HEK293 (cell line): ENCODE results near the gene FLCN.

ENCODE experiments used
- CTCF ChIA-PET: fragments of 350-600 bp; formaldehyde crosslinking; extraction: SDS; loops from one replicate; lab custom pipeline; 2021; ENCODE audit warnings: antibody characterized with exemption; lab: Yijun Ruan, JAX
- POLR2A ChIA-PET: fragments of 300-600 bp; formaldehyde crosslinking; extraction: SDS; loops from one replicate; lab custom pipeline; 2020; ENCODE audit warnings: antibody characterized with exemption, inconsistent platforms; lab: Yijun Ruan, JAX
- H3K27ac ChIP-seq: fragments of 200-500 bp; sonication (Bioruptor generic); 2 replicates; pipeline ENCODE4 v1.5.1; 2014; ENCODE audit warnings: low read depth, low read length, control low read depth, inconsistent platforms; ENCODE audit errors: extremely low read depth
- H3K36me3 ChIP-seq, 2 experiments: fragments of 200-500 bp in 1 of 2; sonication (Bioruptor generic) in 1 of 2; 1 replicate in 1 of 2; 2 replicates in 1 of 2; pipeline ENCODE4 v1.5.1; 2014 to 2017; ENCODE audit warnings: inconsistent platforms in 2 of 2, low read length in 2 of 2; ENCODE audit not compliant: control insufficient read depth in 2 of 2, insufficient read depth in 1 of 2
- H3K4me1 ChIP-seq: fragments of 200-500 bp; sonication (Bioruptor generic); 2 replicates; pipeline ENCODE4 v1.5.1; 2014; ENCODE audit warnings: mild to moderate bottlenecking, low read length, inconsistent platforms; ENCODE audit not compliant: control insufficient read depth, insufficient read depth
- H3K4me3 ChIP-seq: 2 replicates; pipeline ENCODE4 v1.5.1; 2011; ENCODE audit warnings: low read depth, mild to moderate bottlenecking, control low read depth, low read length, moderate library complexity
- H3K9me3 ChIP-seq: fragments of 200-500 bp; sonication (Bioruptor generic); 2 replicates; pipeline ENCODE4 v1.5.1; 2014; ENCODE audit warnings: low read depth, low read length, inconsistent platforms; ENCODE audit not compliant: control insufficient read depth, insufficient read depth
- HOXC10 ChIP-seq: sonication (generic); formaldehyde crosslinking; IDR thresholded peaks from 2 replicates; pipeline ENCODE4 v1.8.1; 2023; ENCODE audit warnings: mild to moderate bottlenecking, missing genetic modification reagents
- OSR2 ChIP-seq: fragments of 450-650 bp; formaldehyde crosslinking; IDR thresholded peaks from 2 replicates; pipeline ENCODE4 v1.5.1; 2016; ENCODE audit warnings: missing biosample characterization, missing genetic modification characterization
- SP2 ChIP-seq: fragments of 450-650 bp; formaldehyde crosslinking; IDR thresholded peaks from 2 replicates; pipeline ENCODE4 v1.5.1; 2016; ENCODE audit warnings: missing biosample characterization, missing genetic modification characterization
- SP3 ChIP-seq: fragments of 450-650 bp; formaldehyde crosslinking; IDR thresholded peaks from 2 replicates; pipeline ENCODE4 v1.5.1; 2016; ENCODE audit warnings: missing biosample characterization, missing genetic modification characterization
- TRIM28 ChIP-seq: IDR thresholded peaks from 2 replicates; pipeline ENCODE4 v1.6.1; 2011; ENCODE audit warnings: low read length, control low read depth, borderline replicate concordance
- WT1 ChIP-seq: fragments of 450-650 bp; formaldehyde crosslinking; IDR thresholded peaks from 2 replicates; pipeline ENCODE4 v1.5.1; 2016; ENCODE audit warnings: missing biosample characterization, missing genetic modification characterization
- ZBTB7A ChIP-seq: fragments of 450-650 bp; formaldehyde crosslinking; IDR thresholded peaks from 2 replicates; pipeline ENCODE4 v1.5.1; 2016; ENCODE audit warnings: low read depth, missing biosample characterization, missing genetic modification characterization
- ZBTB8A ChIP-seq: fragments of 450-650 bp; formaldehyde crosslinking; IDR thresholded peaks from 2 replicates; pipeline ENCODE4 v1.5.1; 2016; ENCODE audit warnings: missing biosample characterization, missing genetic modification characterization
- ZEB2 ChIP-seq: fragments of 450-650 bp; formaldehyde crosslinking; IDR thresholded peaks from 2 replicates; pipeline ENCODE4 v1.5.1; 2016; ENCODE audit warnings: missing biosample characterization, missing genetic modification characterization
- ZIC2 ChIP-seq: fragments of 450-650 bp; formaldehyde crosslinking; IDR thresholded peaks from 2 replicates; pipeline ENCODE4 v1.5.1; 2016; ENCODE audit warnings: missing biosample characterization, missing genetic modification characterization
- ZNF2 ChIP-seq: fragments of 450-650 bp; formaldehyde crosslinking; IDR thresholded peaks from 2 replicates; pipeline ENCODE4 v1.5.1; 2016; ENCODE audit warnings: missing biosample characterization, missing genetic modification characterization
- ZNF501 ChIP-seq: fragments of 450-650 bp; formaldehyde crosslinking; IDR thresholded peaks from 2 replicates; pipeline ENCODE4 v1.5.1; 2016; ENCODE audit warnings: missing biosample characterization, missing genetic modification characterization
- ZNF560 ChIP-seq: fragments of 450-650 bp; formaldehyde crosslinking; IDR thresholded peaks from 2 replicates; pipeline ENCODE4 v1.5.1; 2017; ENCODE audit warnings: missing biosample characterization, missing genetic modification characterization, borderline replicate concordance
- ZNF791 ChIP-seq: fragments of 450-650 bp; formaldehyde crosslinking; IDR thresholded peaks from 2 replicates; pipeline ENCODE4 v1.5.1; 2016; ENCODE audit warnings: missing biosample characterization, missing genetic modification characterization
- TF ChIP-seq, protein P1 (sequence below): fragments of 450-650 bp; formaldehyde crosslinking; IDR thresholded peaks from 2 replicates; pipeline ENCODE4 v1.5.1; 2016; ENCODE audit warnings: missing biosample characterization, missing genetic modification characterization, low read depth
- TF ChIP-seq, protein P2 (sequence below): fragments of 450-650 bp; formaldehyde crosslinking; IDR thresholded peaks from 2 replicates; pipeline ENCODE4 v1.5.1; 2016; ENCODE audit warnings: missing biosample characterization, missing genetic modification characterization, borderline replicate concordance
- TF ChIP-seq, protein P3 (sequence below): fragments of 450-650 bp; formaldehyde crosslinking; IDR thresholded peaks from 2 replicates; pipeline ENCODE4 v1.5.1; 2017; ENCODE audit warnings: missing biosample characterization, mild to moderate bottlenecking, missing genetic modification characterization, moderate library complexity
- TF ChIP-seq, protein P4 (sequence below): fragments of 450-650 bp; formaldehyde crosslinking; IDR thresholded peaks from 2 replicates; pipeline ENCODE4 v1.5.1; 2016; ENCODE audit warnings: missing biosample characterization, missing genetic modification characterization
- TF ChIP-seq, protein P5 (sequence below): fragments of 450-650 bp; formaldehyde crosslinking; IDR thresholded peaks from 2 replicates; pipeline ENCODE4 v1.5.1; 2017; ENCODE audit warnings: missing biosample characterization, missing genetic modification characterization

FLCN gene

DNA sequence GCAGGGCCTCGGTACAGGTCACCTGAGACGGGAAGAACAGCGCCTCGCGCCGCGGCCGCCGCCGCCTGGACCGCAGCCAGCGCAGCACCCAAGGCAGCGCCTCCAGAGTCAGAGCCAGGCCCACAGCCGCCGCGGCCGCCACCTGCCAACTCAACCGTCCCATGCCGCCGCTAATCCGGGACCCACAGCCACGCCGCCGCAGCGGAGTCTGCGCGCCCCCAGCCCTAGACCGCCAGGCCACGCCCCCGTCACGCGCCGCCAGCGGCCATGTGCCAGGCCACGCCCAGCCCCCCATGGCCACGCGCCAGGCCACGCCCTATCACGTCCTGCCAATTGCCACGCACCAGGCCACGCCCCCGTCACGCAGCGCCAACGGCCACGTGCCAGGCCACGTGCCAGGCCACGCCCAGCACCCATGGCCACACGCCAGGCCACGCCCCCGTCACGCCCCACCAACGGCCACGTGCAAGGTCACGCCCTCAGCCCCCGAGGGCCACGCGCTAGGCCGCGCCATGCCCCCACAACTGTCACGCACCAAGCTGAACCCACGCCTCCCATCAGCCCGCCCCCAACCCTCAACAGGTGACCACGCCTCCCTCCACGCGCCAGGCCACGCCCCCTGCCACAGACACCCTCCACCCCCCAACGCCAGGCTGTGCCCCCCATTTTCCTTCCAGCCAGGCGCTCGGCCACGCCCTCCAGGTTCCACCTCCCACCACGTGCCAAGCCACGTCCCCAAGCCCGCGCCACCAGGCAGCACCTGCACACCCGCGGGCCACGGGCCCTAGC lies 30.6 kb downstream of the FLCN start, which contains the start of gene PLD6 (continued):
- TF ChIP-seq, protein P1, sequence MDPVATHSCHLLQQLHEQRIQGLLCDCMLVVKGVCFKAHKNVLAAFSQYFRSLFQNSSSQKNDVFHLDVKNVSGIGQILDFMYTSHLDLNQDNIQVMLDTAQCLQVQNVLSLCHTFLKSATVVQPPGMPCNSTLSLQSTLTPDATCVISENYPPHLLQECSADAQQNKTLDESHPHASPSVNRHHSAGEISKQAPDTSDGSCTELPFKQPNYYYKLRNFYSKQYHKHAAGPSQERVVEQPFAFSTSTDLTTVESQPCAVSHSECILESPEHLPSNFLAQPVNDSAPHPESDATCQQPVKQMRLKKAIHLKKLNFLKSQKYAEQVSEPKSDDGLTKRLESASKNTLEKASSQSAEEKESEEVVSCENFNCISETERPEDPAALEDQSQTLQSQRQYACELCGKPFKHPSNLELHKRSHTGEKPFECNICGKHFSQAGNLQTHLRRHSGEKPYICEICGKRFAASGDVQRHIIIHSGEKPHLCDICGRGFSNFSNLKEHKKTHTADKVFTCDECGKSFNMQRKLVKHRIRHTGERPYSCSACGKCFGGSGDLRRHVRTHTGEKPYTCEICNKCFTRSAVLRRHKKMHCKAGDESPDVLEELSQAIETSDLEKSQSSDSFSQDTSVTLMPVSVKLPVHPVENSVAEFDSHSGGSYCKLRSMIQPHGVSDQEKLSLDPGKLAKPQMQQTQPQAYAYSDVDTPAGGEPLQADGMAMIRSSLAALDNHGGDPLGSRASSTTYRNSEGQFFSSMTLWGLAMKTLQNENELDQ (tag by site-specific recombination): no peak
- peak; percentile 59; the same call in 1 of the 2 replicates for TF ChIP-seq TRIM28
- peak; percentile 33; the same call in 1 of the 2 replicates for TF ChIP-seq OSR2 (tag by site-specific recombination)
- 0 out of 2 replicates have a peak, but pooled peaks have one; percentile 11 for TF ChIP-seq WT1 (tag by site-specific recombination)
- no peak for TF ChIP-seq ZNF560 (tag by site-specific recombination)
- TF ChIP-seq, all 188 proteins: peak for 61

DNA sequence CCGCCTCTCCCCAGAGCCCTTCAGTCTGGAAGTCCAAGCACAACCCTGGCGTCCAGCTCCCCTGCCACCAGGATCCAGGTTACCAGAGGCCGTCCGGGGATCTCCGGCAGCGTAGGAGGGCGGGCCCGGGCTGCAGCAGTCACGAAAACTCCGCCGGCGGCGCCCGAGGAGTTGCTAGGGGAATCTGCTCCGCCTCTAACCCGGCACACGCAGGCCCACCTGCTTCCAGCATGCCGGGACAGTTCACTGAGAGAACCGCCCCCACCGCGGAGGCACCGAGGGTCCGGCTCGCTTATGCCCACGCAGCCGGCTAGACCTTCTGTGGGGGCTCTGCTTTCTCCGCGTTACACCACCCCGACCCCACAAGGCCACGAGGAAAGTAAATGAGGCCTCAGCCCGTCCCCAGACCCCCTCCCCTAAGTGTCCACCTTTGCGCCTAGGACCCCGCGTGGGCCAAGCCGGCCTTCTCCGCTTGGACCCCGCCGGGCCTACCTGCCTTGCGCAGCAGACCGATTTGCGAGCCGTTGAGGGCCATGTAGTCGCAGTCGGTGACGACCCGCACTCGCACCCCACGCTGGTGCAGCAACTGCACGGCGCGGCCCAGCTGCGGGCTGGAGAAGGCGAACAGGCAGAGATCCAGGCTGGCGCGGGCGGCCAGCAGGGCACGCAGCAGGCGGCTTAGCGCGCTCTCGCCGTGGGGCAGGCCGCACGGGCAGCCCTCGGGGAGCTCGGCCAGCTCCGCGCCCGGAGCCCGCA lies 31.4 kb downstream of the FLCN start:
- ChIA-PET POLR2A (no interaction called here), CTCF (interaction anchor here (1.2 kb wide), 1 partner anchor 64 kb away, joined by 3 read pairs; no protein-coding TSS in a partner anchor)
- peaks cover 5% of the 10 kb centered on the region for H3K4me1 ChIP-seq
- peak overlapping the region; percentile 57 for H3K4me3 ChIP-seq
- peak overlapping the region; percentile 87; the same call in 1 of the 2 replicates for H3K27ac ChIP-seq
- no peaks in the 10 kb centered on the region for H3K9me3 ChIP-seq
- H3K36me3 ChIP-seq: peaks cover 4 to 37% of the 10 kb centered on the region in 2 experiments
- TF ChIP-seq SP2 (peak; percentile 45; the same call in 1 of the 2 replicates), HOXC10 (CRISPR knock-in tag) (no peak), ZBTB7A (tag by site-specific recombination) (peak; percentile 46; the same call in 1 of the 2 replicates), ZEB2 (tag by site-specific recombination) (peak; percentile 55; the same call in 1 of the 2 replicates), SP3 (tag by site-specific recombination) (peak; percentile 31; the same call in 1 of the 2 replicates), ZIC2 (tag by site-specific recombination) (peak; percentile 90), ZNF2 (peak; percentile 65; the same call in 1 of the 2 replicates), ZNF501 (tag by site-specific recombination) (0 out of 2 replicates have a peak, but pooled peaks have one; percentile 39), ZBTB8A (tag by site-specific recombination) (peak; percentile 51; the same call in 1 of the 2 replicates), ZNF791 (tag by site-specific recombination) (no peak)
- TF ChIP-seq, protein P2, sequence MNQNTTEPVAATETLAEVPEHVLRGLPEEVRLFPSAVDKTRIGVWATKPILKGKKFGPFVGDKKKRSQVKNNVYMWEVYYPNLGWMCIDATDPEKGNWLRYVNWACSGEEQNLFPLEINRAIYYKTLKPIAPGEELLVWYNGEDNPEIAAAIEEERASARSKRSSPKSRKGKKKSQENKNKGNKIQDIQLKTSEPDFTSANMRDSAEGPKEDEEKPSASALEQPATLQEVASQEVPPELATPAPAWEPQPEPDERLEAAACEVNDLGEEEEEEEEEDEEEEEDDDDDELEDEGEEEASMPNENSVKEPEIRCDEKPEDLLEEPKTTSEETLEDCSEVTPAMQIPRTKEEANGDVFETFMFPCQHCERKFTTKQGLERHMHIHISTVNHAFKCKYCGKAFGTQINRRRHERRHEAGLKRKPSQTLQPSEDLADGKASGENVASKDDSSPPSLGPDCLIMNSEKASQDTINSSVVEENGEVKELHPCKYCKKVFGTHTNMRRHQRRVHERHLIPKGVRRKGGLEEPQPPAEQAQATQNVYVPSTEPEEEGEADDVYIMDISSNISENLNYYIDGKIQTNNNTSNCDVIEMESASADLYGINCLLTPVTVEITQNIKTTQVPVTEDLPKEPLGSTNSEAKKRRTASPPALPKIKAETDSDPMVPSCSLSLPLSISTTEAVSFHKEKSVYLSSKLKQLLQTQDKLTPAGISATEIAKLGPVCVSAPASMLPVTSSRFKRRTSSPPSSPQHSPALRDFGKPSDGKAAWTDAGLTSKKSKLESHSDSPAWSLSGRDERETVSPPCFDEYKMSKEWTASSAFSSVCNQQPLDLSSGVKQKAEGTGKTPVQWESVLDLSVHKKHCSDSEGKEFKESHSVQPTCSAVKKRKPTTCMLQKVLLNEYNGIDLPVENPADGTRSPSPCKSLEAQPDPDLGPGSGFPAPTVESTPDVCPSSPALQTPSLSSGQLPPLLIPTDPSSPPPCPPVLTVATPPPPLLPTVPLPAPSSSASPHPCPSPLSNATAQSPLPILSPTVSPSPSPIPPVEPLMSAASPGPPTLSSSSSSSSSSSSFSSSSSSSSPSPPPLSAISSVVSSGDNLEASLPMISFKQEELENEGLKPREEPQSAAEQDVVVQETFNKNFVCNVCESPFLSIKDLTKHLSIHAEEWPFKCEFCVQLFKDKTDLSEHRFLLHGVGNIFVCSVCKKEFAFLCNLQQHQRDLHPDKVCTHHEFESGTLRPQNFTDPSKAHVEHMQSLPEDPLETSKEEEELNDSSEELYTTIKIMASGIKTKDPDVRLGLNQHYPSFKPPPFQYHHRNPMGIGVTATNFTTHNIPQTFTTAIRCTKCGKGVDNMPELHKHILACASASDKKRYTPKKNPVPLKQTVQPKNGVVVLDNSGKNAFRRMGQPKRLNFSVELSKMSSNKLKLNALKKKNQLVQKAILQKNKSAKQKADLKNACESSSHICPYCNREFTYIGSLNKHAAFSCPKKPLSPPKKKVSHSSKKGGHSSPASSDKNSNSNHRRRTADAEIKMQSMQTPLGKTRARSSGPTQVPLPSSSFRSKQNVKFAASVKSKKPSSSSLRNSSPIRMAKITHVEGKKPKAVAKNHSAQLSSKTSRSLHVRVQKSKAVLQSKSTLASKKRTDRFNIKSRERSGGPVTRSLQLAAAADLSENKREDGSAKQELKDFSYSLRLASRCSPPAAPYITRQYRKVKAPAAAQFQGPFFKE (tag by site-specific recombination): 0 out of 2 replicates have a peak, but pooled peaks have one; percentile 53
- TF ChIP-seq, protein P3, sequence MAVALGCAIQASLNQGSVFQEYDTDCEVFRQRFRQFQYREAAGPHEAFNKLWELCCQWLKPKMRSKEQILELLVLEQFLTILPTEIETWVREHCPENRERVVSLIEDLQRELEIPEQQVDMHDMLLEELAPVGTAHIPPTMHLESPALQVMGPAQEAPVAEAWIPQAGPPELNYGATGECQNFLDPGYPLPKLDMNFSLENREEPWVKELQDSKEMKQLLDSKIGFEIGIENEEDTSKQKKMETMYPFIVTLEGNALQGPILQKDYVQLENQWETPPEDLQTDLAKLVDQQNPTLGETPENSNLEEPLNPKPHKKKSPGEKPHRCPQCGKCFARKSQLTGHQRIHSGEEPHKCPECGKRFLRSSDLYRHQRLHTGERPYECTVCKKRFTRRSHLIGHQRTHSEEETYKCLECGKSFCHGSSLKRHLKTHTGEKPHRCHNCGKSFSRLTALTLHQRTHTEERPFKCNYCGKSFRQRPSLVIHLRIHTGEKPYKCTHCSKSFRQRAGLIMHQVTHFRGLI (tag by site-specific recombination): peak; percentile 19; the same call in 1 of the 2 replicates
- TF ChIP-seq, protein P4, sequence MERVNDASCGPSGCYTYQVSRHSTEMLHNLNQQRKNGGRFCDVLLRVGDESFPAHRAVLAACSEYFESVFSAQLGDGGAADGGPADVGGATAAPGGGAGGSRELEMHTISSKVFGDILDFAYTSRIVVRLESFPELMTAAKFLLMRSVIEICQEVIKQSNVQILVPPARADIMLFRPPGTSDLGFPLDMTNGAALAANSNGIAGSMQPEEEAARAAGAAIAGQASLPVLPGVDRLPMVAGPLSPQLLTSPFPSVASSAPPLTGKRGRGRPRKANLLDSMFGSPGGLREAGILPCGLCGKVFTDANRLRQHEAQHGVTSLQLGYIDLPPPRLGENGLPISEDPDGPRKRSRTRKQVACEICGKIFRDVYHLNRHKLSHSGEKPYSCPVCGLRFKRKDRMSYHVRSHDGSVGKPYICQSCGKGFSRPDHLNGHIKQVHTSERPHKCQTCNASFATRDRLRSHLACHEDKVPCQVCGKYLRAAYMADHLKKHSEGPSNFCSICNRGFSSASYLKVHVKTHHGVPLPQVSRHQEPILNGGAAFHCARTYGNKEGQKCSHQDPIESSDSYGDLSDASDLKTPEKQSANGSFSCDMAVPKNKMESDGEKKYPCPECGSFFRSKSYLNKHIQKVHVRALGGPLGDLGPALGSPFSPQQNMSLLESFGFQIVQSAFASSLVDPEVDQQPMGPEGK (tag by site-specific recombination): peak; percentile 15; the same call in 1 of the 2 replicates
- TF ChIP-seq, protein P5, sequence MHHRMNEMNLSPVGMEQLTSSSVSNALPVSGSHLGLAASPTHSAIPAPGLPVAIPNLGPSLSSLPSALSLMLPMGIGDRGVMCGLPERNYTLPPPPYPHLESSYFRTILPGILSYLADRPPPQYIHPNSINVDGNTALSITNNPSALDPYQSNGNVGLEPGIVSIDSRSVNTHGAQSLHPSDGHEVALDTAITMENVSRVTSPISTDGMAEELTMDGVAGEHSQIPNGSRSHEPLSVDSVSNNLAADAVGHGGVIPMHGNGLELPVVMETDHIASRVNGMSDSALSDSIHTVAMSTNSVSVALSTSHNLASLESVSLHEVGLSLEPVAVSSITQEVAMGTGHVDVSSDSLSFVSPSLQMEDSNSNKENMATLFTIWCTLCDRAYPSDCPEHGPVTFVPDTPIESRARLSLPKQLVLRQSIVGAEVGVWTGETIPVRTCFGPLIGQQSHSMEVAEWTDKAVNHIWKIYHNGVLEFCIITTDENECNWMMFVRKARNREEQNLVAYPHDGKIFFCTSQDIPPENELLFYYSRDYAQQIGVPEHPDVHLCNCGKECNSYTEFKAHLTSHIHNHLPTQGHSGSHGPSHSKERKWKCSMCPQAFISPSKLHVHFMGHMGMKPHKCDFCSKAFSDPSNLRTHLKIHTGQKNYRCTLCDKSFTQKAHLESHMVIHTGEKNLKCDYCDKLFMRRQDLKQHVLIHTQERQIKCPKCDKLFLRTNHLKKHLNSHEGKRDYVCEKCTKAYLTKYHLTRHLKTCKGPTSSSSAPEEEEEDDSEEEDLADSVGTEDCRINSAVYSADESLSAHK: no peak
